ENCODE results near the gene TRIM46. TPM values are rescaled to one million over a fixed set of nuclear protein-coding genes. Genes with fewer than 3 reads are reported as not detected.
A peak's percentile ranks its signal among the peaks of the same experiment; 100 is the strongest.

The TRIM46 gene
- total and polyA plus RNA-seq, 2 of the 13 experiments (the other 11 are each of a cell fraction or from before 2014, with no cell fraction given): 0.04 to 0.09 TPM

DNA sequence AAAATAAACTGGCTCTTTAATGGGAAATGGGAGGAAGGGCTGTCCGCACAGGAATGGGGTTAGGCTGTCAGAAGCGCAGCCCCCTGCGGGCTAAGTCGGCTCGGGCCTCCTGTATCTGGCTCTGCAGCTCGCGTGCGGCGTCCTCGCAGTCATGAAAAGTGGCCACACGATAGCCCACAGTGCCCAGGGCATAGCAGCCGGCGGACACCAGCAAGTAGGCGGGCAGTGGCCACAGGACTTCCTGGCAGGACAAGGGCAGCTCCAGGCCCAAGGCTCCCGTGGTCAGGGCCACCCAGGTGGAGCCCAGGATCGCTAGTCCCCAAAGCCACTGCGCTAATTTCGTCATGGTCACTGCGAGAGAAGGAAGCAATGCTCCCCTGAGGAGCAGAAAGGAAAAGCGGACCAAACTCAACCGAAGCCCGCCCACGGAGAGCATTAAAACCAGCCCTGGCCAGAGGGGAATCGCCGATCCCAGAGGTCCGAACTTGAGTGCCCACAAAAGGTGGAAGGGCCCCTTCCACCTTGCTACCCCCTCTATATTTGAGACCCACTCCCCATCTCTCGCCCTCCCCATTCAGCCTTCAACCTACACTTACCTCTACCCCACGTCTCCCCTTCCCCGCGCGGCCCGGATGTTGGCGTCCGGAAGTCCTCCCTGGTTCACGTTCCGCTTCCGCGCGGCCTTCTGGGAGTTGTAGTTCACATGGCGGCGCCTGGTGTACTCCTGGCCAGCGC lies 33.6 kb upstream of the TRIM46 start, which contains the start of gene DPM3 (continued):
- TF ChIP-seq, protein P1, sequence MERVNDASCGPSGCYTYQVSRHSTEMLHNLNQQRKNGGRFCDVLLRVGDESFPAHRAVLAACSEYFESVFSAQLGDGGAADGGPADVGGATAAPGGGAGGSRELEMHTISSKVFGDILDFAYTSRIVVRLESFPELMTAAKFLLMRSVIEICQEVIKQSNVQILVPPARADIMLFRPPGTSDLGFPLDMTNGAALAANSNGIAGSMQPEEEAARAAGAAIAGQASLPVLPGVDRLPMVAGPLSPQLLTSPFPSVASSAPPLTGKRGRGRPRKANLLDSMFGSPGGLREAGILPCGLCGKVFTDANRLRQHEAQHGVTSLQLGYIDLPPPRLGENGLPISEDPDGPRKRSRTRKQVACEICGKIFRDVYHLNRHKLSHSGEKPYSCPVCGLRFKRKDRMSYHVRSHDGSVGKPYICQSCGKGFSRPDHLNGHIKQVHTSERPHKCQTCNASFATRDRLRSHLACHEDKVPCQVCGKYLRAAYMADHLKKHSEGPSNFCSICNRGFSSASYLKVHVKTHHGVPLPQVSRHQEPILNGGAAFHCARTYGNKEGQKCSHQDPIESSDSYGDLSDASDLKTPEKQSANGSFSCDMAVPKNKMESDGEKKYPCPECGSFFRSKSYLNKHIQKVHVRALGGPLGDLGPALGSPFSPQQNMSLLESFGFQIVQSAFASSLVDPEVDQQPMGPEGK (CRISPR knock-in tag; IDR thresholded peaks at IDR 0.05): peak; percentile 57
- TF ChIP-seq SKI (IDR thresholded peaks at IDR 0.05; ENCODE audit: partially characterized antibody): no peak
- TF ChIP-seq ELF1 (CRISPR knock-in tag; IDR thresholded peaks at IDR 0.05): peak; percentile 92
- TF ChIP-seq SCMH1 (CRISPR knock-in tag; IDR thresholded peaks at IDR 0.05; ENCODE audit: borderline replicate concordance): no peak
- TF ChIP-seq, protein P2, sequence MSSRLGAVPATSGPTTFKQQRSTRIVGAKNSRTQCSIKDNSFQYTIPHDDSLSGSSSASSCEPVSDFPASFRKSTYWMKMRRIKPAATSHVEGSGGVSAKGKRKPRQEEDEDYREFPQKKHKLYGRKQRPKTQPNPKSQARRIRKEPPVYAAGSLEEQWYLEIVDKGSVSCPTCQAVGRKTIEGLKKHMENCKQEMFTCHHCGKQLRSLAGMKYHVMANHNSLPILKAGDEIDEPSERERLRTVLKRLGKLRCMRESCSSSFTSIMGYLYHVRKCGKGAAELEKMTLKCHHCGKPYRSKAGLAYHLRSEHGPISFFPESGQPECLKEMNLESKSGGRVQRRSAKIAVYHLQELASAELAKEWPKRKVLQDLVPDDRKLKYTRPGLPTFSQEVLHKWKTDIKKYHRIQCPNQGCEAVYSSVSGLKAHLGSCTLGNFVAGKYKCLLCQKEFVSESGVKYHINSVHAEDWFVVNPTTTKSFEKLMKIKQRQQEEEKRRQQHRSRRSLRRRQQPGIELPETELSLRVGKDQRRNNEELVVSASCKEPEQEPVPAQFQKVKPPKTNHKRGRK (CRISPR knock-in tag; IDR thresholded peaks at IDR 0.05): no peak
- TF ChIP-seq FIP1L1 (IDR thresholded peaks at IDR 0.05; ENCODE audit: borderline replicate concordance, insufficient read depth, low read depth, low read length): no peak
- TF ChIP-seq TEAD3 (CRISPR knock-in tag; optimal IDR thresholded peaks at IDR 0.05; ENCODE audit: borderline replicate concordance): peak; percentile 46
- peak; percentile 75 for TF ChIP-seq SRSF1 (optimal IDR thresholded peaks at IDR 0.05; ENCODE audit: low read depth, low read length)
- no peak for TF ChIP-seq HNRNPH1 (optimal IDR thresholded peaks at IDR 0.05; ENCODE audit: low read depth, low read length)
- no peak for TF ChIP-seq SYNCRIP (IDR thresholded peaks at IDR 0.05; ENCODE audit: insufficient read depth, low read depth, low read length)
- no peak for TF ChIP-seq NFE2 (CRISPR knock-in tag; IDR thresholded peaks at IDR 0.05)
- TF ChIP-seq CREM (IDR thresholded peaks at IDR 0.05): peak; percentile 87
- no peak for TF ChIP-seq CREM (CRISPR knock-in tag; IDR thresholded peaks at IDR 0.05)
- TF ChIP-seq, protein P3, sequence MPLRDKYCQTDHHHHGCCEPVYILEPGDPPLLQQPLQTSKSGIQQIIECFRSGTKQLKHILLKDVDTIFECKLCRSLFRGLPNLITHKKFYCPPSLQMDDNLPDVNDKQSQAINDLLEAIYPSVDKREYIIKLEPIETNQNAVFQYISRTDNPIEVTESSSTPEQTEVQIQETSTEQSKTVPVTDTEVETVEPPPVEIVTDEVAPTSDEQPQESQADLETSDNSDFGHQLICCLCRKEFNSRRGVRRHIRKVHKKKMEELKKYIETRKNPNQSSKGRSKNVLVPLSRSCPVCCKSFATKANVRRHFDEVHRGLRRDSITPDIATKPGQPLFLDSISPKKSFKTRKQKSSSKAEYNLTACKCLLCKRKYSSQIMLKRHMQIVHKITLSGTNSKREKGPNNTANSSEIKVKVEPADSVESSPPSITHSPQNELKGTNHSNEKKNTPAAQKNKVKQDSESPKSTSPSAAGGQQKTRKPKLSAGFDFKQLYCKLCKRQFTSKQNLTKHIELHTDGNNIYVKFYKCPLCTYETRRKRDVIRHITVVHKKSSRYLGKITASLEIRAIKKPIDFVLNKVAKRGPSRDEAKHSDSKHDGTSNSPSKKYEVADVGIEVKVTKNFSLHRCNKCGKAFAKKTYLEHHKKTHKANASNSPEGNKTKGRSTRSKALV (CRISPR knock-in tag; IDR thresholded peaks at IDR 0.05): no peak
- TF ChIP-seq PCBP2 (optimal IDR thresholded peaks at IDR 0.05; ENCODE audit: low read depth, low read length, poor library complexity, severe bottlenecking): peak; percentile 62
- peak; percentile 10; the same call in 1 of the 2 replicates for TF ChIP-seq MYC (CRISPR knock-in tag; IDR thresholded peaks at IDR 0.05; ENCODE audit: borderline replicate concordance)
- no peak for TF ChIP-seq ZNF451 (CRISPR knock-in tag; IDR thresholded peaks at IDR 0.05)
- TF ChIP-seq, protein P4, sequence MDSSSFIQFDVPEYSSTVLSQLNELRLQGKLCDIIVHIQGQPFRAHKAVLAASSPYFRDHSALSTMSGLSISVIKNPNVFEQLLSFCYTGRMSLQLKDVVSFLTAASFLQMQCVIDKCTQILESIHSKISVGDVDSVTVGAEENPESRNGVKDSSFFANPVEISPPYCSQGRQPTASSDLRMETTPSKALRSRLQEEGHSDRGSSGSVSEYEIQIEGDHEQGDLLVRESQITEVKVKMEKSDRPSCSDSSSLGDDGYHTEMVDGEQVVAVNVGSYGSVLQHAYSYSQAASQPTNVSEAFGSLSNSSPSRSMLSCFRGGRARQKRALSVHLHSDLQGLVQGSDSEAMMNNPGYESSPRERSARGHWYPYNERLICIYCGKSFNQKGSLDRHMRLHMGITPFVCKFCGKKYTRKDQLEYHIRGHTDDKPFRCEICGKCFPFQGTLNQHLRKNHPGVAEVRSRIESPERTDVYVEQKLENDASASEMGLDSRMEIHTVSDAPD (CRISPR knock-in tag; IDR thresholded peaks at IDR 0.05): no peak
